Cardiac muscle cell (in vitro differentiated cells and primary cell): Measurements from ENCODE around the gene BLM. TPM values are rescaled to one million over a fixed set of nuclear protein-coding genes. Genes with fewer than 3 reads are reported as not detected.
"Not testable (repeated sequence)": the region's sequence is repeated elsewhere in the genome, so short reads cannot be mapped to it uniquely, and the experiment has no call there.

Source experiments
- DNase-seq, 2 donors: peaks; one replicate each; pipeline versions ENCODE4 v3.0.0 to v3.0.0-alpha.2; 2010 to 2017; ENCODE audit warnings: low read depth in 1 of 2, low spot score in 1 of 2
- H3K27ac ChIP-seq: fragments of 200-600 bp; sonication (generic); 2 replicates; pipeline ENCODE4 v1.5.1; 2016
- H3K27me3 ChIP-seq: fragments of 200-600 bp; sonication (generic); 2 replicates; pipeline ENCODE4 v1.6.0; 2016; ENCODE audit warnings: control low read depth
- H3K36me3 ChIP-seq: fragments of 200-600 bp; sonication (generic); 2 replicates; pipeline ENCODE4 v1.5.1; 2016; ENCODE audit warnings: control low read depth
- H3K4me1 ChIP-seq: fragments of 200-600 bp; sonication (generic); 2 replicates; pipeline ENCODE4 v1.8.1; 2017; ENCODE audit warnings: low read depth, mild to moderate bottlenecking, mixed run types
- H3K4me3 ChIP-seq: fragments of 200-600 bp; sonication (generic); 2 replicates; pipeline ENCODE4 v1.5.1; 2016; ENCODE audit warnings: mild to moderate bottlenecking
- H3K9me3 ChIP-seq: fragments of 200-600 bp; sonication (generic); 2 replicates; pipeline ENCODE4 v1.5.1; 2017; ENCODE audit warnings: low read depth, mild to moderate bottlenecking, control low read depth
- polyA plus RNA-seq: library from polyadenylated mRNA; unstranded; fragments of >200 nt; fragmentation: Nextera tagmentation; extraction: Ambion mirVana; gene quantifications from 2 replicates; pipeline ENCODE4 v1.2.1, GENCODE V29; 2016
- total RNA-seq: library from RNA; depleted of rRNA; stranded (reverse); fragments of >200 nt; gene quantifications from 2 replicates; pipeline ENCODE4 v1.2.3, GENCODE V29; 2016
- TF ChIP-seq, protein P1 (sequence below): IDR thresholded peaks from 2 replicates; pipeline ENCODE4 v1.5.1; 2012; ENCODE audit warnings: low read depth, mild to moderate bottlenecking, low read length

Gene BLM
- total and polyA plus RNA-seq, 2 experiments from 2014 or later, result 2.6 to 6.3 TPM

GRCh38 chr15:90720131-90720530 is 3.0 kb downstream of the BLM start:
- no peaks in the 10 kb centered on the region for H3K4me1 ChIP-seq
- no peaks in the 10 kb centered on the region for H3K9me3 ChIP-seq
- no peak overlapping the region for H3K4me3 ChIP-seq
- H3K27ac ChIP-seq, result no peak overlapping the region
- H3K36me3 ChIP-seq, result no peaks in the 10 kb centered on the region
- no peak for DNase-seq
- TF ChIP-seq, protein P1, sequence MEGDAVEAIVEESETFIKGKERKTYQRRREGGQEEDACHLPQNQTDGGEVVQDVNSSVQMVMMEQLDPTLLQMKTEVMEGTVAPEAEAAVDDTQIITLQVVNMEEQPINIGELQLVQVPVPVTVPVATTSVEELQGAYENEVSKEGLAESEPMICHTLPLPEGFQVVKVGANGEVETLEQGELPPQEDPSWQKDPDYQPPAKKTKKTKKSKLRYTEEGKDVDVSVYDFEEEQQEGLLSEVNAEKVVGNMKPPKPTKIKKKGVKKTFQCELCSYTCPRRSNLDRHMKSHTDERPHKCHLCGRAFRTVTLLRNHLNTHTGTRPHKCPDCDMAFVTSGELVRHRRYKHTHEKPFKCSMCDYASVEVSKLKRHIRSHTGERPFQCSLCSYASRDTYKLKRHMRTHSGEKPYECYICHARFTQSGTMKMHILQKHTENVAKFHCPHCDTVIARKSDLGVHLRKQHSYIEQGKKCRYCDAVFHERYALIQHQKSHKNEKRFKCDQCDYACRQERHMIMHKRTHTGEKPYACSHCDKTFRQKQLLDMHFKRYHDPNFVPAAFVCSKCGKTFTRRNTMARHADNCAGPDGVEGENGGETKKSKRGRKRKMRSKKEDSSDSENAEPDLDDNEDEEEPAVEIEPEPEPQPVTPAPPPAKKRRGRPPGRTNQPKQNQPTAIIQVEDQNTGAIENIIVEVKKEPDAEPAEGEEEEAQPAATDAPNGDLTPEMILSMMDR, result no peak
- H3K27me3 ChIP-seq, result no peaks in the 10 kb centered on the region

DNA sequence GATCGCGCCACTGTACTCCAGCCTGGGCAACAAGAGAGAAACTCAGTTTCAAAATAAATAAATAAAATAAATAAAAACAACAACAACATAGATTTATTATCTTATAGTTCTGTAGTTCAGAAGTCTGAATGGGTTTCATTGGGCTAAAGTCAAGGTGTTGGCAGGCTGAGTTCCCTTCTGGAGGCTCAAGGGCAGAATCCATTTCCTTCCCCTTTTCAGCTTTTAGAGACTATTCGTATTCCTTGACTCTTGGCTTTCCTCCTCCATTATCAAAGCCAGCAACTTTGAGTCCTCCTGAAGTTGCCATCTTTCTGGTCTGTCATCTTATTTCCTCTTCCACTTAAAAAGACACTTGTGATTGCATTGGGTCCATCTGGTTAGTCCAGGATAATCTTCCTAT is 12.1 kb downstream of the BLM start:
- H3K27ac ChIP-seq, result no peak overlapping the region
- TF ChIP-seq, protein P1, result no peak
- DNase-seq, result no peak
- no peaks in the 10 kb centered on the region for H3K9me3 ChIP-seq
- H3K36me3 ChIP-seq, result no peaks in the 10 kb centered on the region
- no peaks in the 10 kb centered on the region for H3K4me1 ChIP-seq
- H3K4me3 ChIP-seq, result no peak overlapping the region
- H3K27me3 ChIP-seq, result no peaks in the 10 kb centered on the region

GRCh38 chr15:90730290-90730689 is 13.1 kb downstream of the BLM start:
- no peaks in the 10 kb centered on the region for H3K9me3 ChIP-seq
- no peak for DNase-seq
- H3K36me3 ChIP-seq, result no peaks in the 10 kb centered on the region
- no peaks in the 10 kb centered on the region for H3K4me1 ChIP-seq
- no peak overlapping the region for H3K27ac ChIP-seq
- TF ChIP-seq, protein P1, result no peak
- no peak overlapping the region for H3K4me3 ChIP-seq
- H3K27me3 ChIP-seq, result no peaks in the 10 kb centered on the region

GRCh38 chr15:90735923-90736322 is 18.8 kb downstream of the BLM start:
- TF ChIP-seq, protein P1, result no peak
- H3K4me3 ChIP-seq, result no peak overlapping the region
- H3K27me3 ChIP-seq, result no peaks in the 10 kb centered on the region
- no peaks in the 10 kb centered on the region for H3K9me3 ChIP-seq
- H3K4me1 ChIP-seq, result no peaks in the 10 kb centered on the region
- H3K27ac ChIP-seq, result no peak overlapping the region
- peak in 1 of 2 donors; percentile 11 for DNase-seq
- H3K36me3 ChIP-seq, result no peaks in the 10 kb centered on the region

GRCh38 chr15:90740545-90740944 is 23.4 kb downstream of the BLM start:
- not testable (repeated sequence) for H3K4me1 ChIP-seq, H3K4me3 ChIP-seq, H3K27ac ChIP-seq, H3K27me3 ChIP-seq, H3K9me3 ChIP-seq, DNase-seq, H3K36me3 ChIP-seq

DNA sequence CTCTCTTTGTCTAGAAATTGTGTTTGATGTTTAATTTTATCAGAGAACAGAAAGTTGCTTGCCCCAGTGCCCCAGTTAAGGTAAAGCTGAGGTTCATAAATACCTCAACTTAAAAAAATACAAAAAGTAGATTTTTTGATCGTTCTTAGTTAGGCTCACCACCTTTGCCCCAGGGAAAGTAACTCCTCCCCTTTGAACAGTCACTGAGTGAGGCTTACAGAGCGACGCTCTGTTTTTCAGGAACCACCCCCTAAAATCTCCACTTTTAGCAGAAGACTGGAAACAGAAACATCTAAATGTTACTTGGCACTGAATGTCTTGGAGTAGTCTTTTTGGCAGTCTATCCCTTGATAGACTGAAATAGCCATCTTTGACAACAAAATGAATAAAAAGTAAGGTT is 24.9 kb downstream of the BLM start:
- Histone ChIP-seq H3K9me3 (no peaks in the 10 kb centered on the region), H3K4me1 (no peaks in the 10 kb centered on the region), H3K27me3 (no peaks in the 10 kb centered on the region), H3K36me3 (no peaks in the 10 kb centered on the region), H3K27ac (no peak overlapping the region), H3K4me3 (no peak overlapping the region)
- no peak for DNase-seq
- TF ChIP-seq, protein P1, result no peak
